K562 (cell line): ENCODE results near the gene RBMS3. TPM values are rescaled to one million over a fixed set of nuclear protein-coding genes. Genes with fewer than 3 reads are reported as not detected.

Source experiments
- ATAC-seq: fragments of 200-7000 bp; cut with Tn5 transposase; 3 replicates; pipeline ENCODE4 v1.9.1; 2020; ENCODE audit warnings: moderate library complexity
- BruUV-seq: library from RNA; stranded (reverse); fragments of 400-500 nt; replicated peaks from 2 replicates; lab custom pipeline; 2021; lab: Mats Ljungman, UMichigan
- CTCF ChIA-PET: fragments of 300-600 bp; formaldehyde crosslinking; extraction: SDS; loops from one replicate; lab custom pipeline; 2021; ENCODE audit warnings: low intra/inter-chr PET ratio; lab: Yijun Ruan, JAX
- POLR2A ChIA-PET: fragments of 300-600, 350-650 bp; sonication (Branson Sonifier 250); formaldehyde crosslinking; extraction: SDS; loops from one replicate; lab custom pipeline; 2021; ENCODE audit warnings: antibody characterized with exemption, inconsistent platforms; lab: Yijun Ruan, JAX
- DNase-seq, 4 experiments: peaks; one replicate each; pipeline versions ENCODE4 v3.0.0 to v3.0.0-alpha.2; 2011 to 2018; ENCODE audit warnings: low spot score in 3 of 4, mixed read lengths in 3 of 4; ENCODE audit errors: extremely low read depth in 1 of 4
- FAIRE-seq: peaks from 2 replicates; lab custom pipeline; 2011; peaks lifted over from hg19 to GRCh38; lab: Jason Lieb, UNC
- H2AFZ ChIP-seq: 2 replicates; pipeline ENCODE4 v1.6.0; 2011; ENCODE audit warnings: low read depth, low read length, control low read depth, inconsistent platforms
- H3K27ac ChIP-seq: fragments of 200-600 bp; 3 replicates; pipeline ENCODE4 v1.8.0; 2011; ENCODE audit warnings: low read depth, mild to moderate bottlenecking, control low read depth, inconsistent platforms, low read length, moderate library complexity, mixed read lengths; ENCODE audit errors: extremely low read depth
- H3K27me3 ChIP-seq, 2 experiments: fragments of 300-600 bp in 1 of 2; 2 replicates in 1 of 2; 3 replicates in 1 of 2; pipeline versions ENCODE4 v1.6.0 to v1.8.0; 2011; ENCODE audit warnings: inconsistent platforms in 2 of 2, low read length in 2 of 2, mild to moderate bottlenecking in 1 of 2, mixed read lengths in 1 of 2, moderate library complexity in 1 of 2; ENCODE audit not compliant: control insufficient read depth in 2 of 2, insufficient read depth in 2 of 2
- H3K36me3 ChIP-seq: fragments of 300-600 bp; 3 replicates; pipeline ENCODE4 v1.8.0; 2011; ENCODE audit warnings: mild to moderate bottlenecking, low read length, inconsistent platforms; ENCODE audit not compliant: control insufficient read depth, insufficient read depth
- H3K4me1 ChIP-seq, 2 experiments: fragments of 200-600 bp in 1 of 2; replicated peaks in 1 of 2; 2 replicates in 1 of 2; 3 replicates in 1 of 2; pipeline versions ENCODE4 v1.5.1 to v1.8.0; 2011; ENCODE audit warnings: inconsistent platforms in 2 of 2, low read length in 2 of 2, mild to moderate bottlenecking in 1 of 2, mixed read lengths in 1 of 2, moderate library complexity in 1 of 2; ENCODE audit not compliant: control insufficient read depth in 2 of 2, insufficient read depth in 2 of 2
- H3K4me2 ChIP-seq: 2 replicates; pipeline ENCODE4 v1.6.1; 2011; ENCODE audit warnings: low read length, control low read depth, inconsistent platforms, mixed read lengths; ENCODE audit not compliant: insufficient read depth
- H3K4me3 ChIP-seq: fragments of 200-600 bp; sonication (generic), shearing (Covaris generic); 2 replicates; pipeline ENCODE4 v1.5.1; 2016; ENCODE audit warnings: control low read depth, inconsistent platforms
- H3K79me2 ChIP-seq: fragments of 200-600 bp; 3 replicates; pipeline ENCODE4 v1.8.0; 2011; ENCODE audit warnings: low read length, inconsistent platforms; ENCODE audit not compliant: control insufficient read depth, insufficient read depth
- H3K9ac ChIP-seq, 2 experiments: 2 replicates each; pipeline versions ENCODE4 v1.6.0 to v1.6.1; 2011; ENCODE audit warnings: low read depth in 2 of 2, low read length in 2 of 2, control low read depth in 1 of 2, inconsistent platforms in 1 of 2, mild to moderate bottlenecking in 1 of 2, mixed read lengths in 1 of 2; ENCODE audit not compliant: insufficient read depth in 1 of 2
- H3K9me1 ChIP-seq: one replicate; pipeline ENCODE4 v1.6.0; 2011; ENCODE audit warnings: inconsistent platforms, mild to moderate bottlenecking, low read length, moderate library complexity; ENCODE audit not compliant: control insufficient read depth, insufficient read depth
- H3K9me3 ChIP-seq: replicated peaks from 2 replicates; pipeline ENCODE4 v1.5.1; 2011; ENCODE audit warnings: low read depth, low read length, inconsistent platforms; ENCODE audit not compliant: control insufficient read depth, insufficient read depth
- H4K20me1 ChIP-seq: replicated peaks from 2 replicates; pipeline ENCODE4 v1.6.1; 2011; ENCODE audit warnings: low read length, inconsistent platforms, mixed read lengths; ENCODE audit not compliant: control insufficient read depth, insufficient read depth
- COPS2 ChIP-seq: fragments of 450-650 bp; conservative IDR thresholded peaks from 2 replicates; pipeline ENCODE4 v1.6.1; 2016; ENCODE audit warnings: mild to moderate bottlenecking, moderate library complexity
- ESRRB ChIP-seq: fragments of 250-450 bp; sonication (Bioruptor Pico); IDR thresholded peaks from 2 replicates; pipeline ENCODE4 v1.5.0; 2020; ENCODE audit warnings: mild to moderate bottlenecking, moderate library complexity, borderline replicate concordance
- FOXK2 ChIP-seq, 2 experiments: fragments of 450-650 bp; IDR thresholded peaks in 1 of 2; conservative IDR thresholded peaks in 1 of 2; 2 replicates each; pipeline ENCODE4 v1.6.1; 2016; ENCODE audit warnings: low read depth in 2 of 2, mild to moderate bottlenecking in 1 of 2
- HCFC1 ChIP-seq: IDR thresholded peaks from 2 replicates; pipeline ENCODE4 v1.6.1; 2012; ENCODE audit warnings: low read depth, low read length, improper control_type of control experiment
- KLF16 ChIP-seq: IDR thresholded peaks from 2 replicates; pipeline ENCODE4 v1.6.1; 2016; ENCODE audit warnings: antibody characterized with exemption
- MAFF ChIP-seq: IDR thresholded peaks from 2 replicates; pipeline ENCODE4 v1.6.1; 2012; ENCODE audit warnings: low read length, improper control_type of control experiment
- MCM2 ChIP-seq: fragments of 450-650 bp; IDR thresholded peaks from 2 replicates; pipeline ENCODE4 v1.6.1; 2017; ENCODE audit warnings: low read depth, mild to moderate bottlenecking
- MTA2 ChIP-seq: fragments of 450-650 bp; IDR thresholded peaks from 2 replicates; pipeline ENCODE4 v1.6.1; 2016; ENCODE audit warnings: low read depth
- RAD21 ChIP-seq, 2 experiments: fragments of 250-450 bp in 1 of 2; fragments of 450-650 bp in 1 of 2; sonication (Bioruptor Pico) in 1 of 2; formaldehyde crosslinking in 1 of 2; IDR thresholded peaks in 1 of 2; conservative IDR thresholded peaks in 1 of 2; 2 replicates each; pipeline versions ENCODE4 v1.4.0 to v1.8.0; 2020 to 2022; ENCODE audit warnings: mild to moderate bottlenecking in 2 of 2, moderate library complexity in 1 of 2
- RFX1 ChIP-seq: fragments of 450-650 bp; IDR thresholded peaks from 2 replicates; pipeline ENCODE4 v1.6.1; 2016; ENCODE audit warnings: mild to moderate bottlenecking, moderate library complexity
- ZBTB1 ChIP-seq: sonication (generic); formaldehyde crosslinking; IDR thresholded peaks from 2 replicates; pipeline ENCODE4 v1.8.1; 2023; ENCODE audit warnings: missing genetic modification reagents, low read depth, mild to moderate bottlenecking, borderline replicate concordance
- ZBTB17 ChIP-seq: fragments of 450-650 bp; formaldehyde crosslinking; IDR thresholded peaks from 2 replicates; pipeline ENCODE4 v1.4.0; 2020; ENCODE audit warnings: mild to moderate bottlenecking
- ZNF583 ChIP-seq: fragments of 250-450 bp; sonication (Bioruptor Pico); IDR thresholded peaks from 2 replicates; pipeline ENCODE4 v1.4.0; 2020
- WGBS: fragments of 100-300 bp; shearing (Covaris generic); methylation state at CpG from one replicate; pipeline ENCODE4 v1.1.6; 2016; ENCODE audit warnings: low coverage, mixed read lengths; ENCODE audit not compliant: insufficient coverage; ENCODE audit errors: missing lambda C conversion rate; 5-methylcytosine and 5-hydroxymethylcytosine counted together
- in situ Hi-C: fragments of 300-500 bp; cut with MboI; formaldehyde crosslinking; loops from 4 replicates; pipeline ENCODE4 v1.15.0; 2018; ENCODE audit warnings: inconsistent platforms, mixed read lengths
- intact Hi-C: fragments of 100-400 bp; cut with micrococcal nuclease; formaldehyde crosslinking; loops from 2 replicates; pipeline ENCODE4 v1.14.2; 2022
- polyA plus RNA-seq, 8 experiments: library from polyadenylated mRNA; depleted of rRNA in 4 of 8; stranded (reverse) in 5 of 8; unstranded in 3 of 8; fragments of >200 nt; fragmentation: Nextera tagmentation in 2 of 8; fragmentation: Illumina TruSeq in 1 of 8; extraction: Ambion mirVana in 2 of 8; extraction: Trizol in 1 of 8; gene quantifications; 2 replicates each; pipeline versions ENCODE4 v1.2.1 to v1.2.3, GENCODE V29; 2011 to 2014; ENCODE audit warnings: inconsistent platforms in 1 of 8, missing spikeins in 1 of 8
- total RNA-seq, 7 experiments: library from RNA; depleted of rRNA in 6 of 7; stranded (reverse); fragments of >200 nt in 6 of 7; fragmentation: Illumina TruSeq in 2 of 7; extraction: Trizol in 2 of 7; gene quantifications; 2 replicates each; pipeline versions ENCODE4 v1.2.1 to v1.2.3, GENCODE V29; 2011 to 2021; ENCODE audit warnings: low replicate concordance in 1 of 7
- TF ChIP-seq, protein P1 (sequence below): fragments of 450-650 bp; formaldehyde crosslinking; IDR thresholded peaks from 2 replicates; pipeline ENCODE4 v1.4.0; 2020; ENCODE audit warnings: mild to moderate bottlenecking, moderate library complexity
- TF ChIP-seq, protein P2 (sequence below), 2 experiments: IDR thresholded peaks; 2 replicates each; pipeline ENCODE4 v1.6.1; 2011; ENCODE audit warnings: borderline replicate concordance in 1 of 2, control low read depth in 1 of 2, low read depth in 1 of 2, low read length in 1 of 2, mild to moderate bottlenecking in 1 of 2, mixed read lengths in 1 of 2, moderate library complexity in 1 of 2; ENCODE audit not compliant: insufficient read depth in 1 of 2, insufficient read length in 1 of 2, poor library complexity in 1 of 2, severe bottlenecking in 1 of 2; ENCODE audit errors: extremely low read depth in 1 of 2
- TF ChIP-seq, protein P3 (sequence below): fragments of 250-450 bp; sonication (Bioruptor Pico); IDR thresholded peaks from 2 replicates; pipeline ENCODE4 v1.4.0; 2020

RBMS3 gene
- total and polyA plus RNA-seq, 9 of the 15 experiments (the other 6 are each of a cell fraction or from before 2014, with no cell fraction given), result 0.20 TPM; not detected in 8

DNA sequence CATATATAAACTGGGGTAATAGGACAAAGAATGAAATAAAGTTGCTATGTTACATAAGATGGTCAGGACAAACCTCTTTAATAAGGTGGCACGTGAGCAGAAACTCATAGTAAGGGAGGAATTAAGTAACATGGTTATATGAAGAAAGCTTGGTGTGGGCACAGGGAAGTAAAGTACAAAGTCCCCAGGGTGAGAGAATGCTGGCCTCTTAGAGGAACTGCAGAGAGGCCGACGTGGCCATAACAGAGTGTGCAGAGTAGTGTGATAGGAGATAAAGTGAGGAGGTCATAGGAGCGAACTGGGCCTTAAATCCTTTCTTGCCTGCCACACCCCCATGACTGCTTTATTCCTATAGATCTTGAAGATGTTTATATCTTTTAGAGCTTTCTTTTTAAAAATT lies 17.4 kb upstream of the RBMS3 start:
- H3K4me3 ChIP-seq, result no peak overlapping the region
- ATAC-seq (no peak), DNase-seq (no peak)
- no peaks in the 10 kb centered on the region for H3K9me1 ChIP-seq
- no peaks in the 10 kb centered on the region for H4K20me1 ChIP-seq
- no peaks in the 10 kb centered on the region for H3K36me3 ChIP-seq
- in situ Hi-C loops, result no loop called here
- H3K4me2 ChIP-seq, result no peak overlapping the region
- H3K9ac ChIP-seq, result no peak overlapping the region
- H3K9me3 ChIP-seq, result no peaks in the 10 kb centered on the region
- H3K27ac ChIP-seq, result no peak overlapping the region
- 0% methylated on average over 4 of the region's 4 CpGs for WGBS
- TF ChIP-seq ESRRB (no peak), HCFC1 (no peak), ZBTB1 (no peak), MAFF (no peak), KLF16 (no peak), FOXK2 (conservative IDR thresholded peaks at IDR 0.05 in 1 of 2, IDR thresholded peaks at IDR 0.05 in 1 of 2; ENCODE audit: low read depth in 2 of 2) (no peak), MCM2 (no peak), ZNF583 (CRISPR knock-in tag) (no peak), ZBTB17 (CRISPR knock-in tag) (no peak), RFX1 (no peak), MTA2 (no peak), COPS2 (no peak), RAD21 (CRISPR knock-in tag; conservative IDR thresholded peaks at IDR 0.05 in 1 of 2, IDR thresholded peaks at IDR 0.05 in 1 of 2) (no peak)
- TF ChIP-seq, protein P1, sequence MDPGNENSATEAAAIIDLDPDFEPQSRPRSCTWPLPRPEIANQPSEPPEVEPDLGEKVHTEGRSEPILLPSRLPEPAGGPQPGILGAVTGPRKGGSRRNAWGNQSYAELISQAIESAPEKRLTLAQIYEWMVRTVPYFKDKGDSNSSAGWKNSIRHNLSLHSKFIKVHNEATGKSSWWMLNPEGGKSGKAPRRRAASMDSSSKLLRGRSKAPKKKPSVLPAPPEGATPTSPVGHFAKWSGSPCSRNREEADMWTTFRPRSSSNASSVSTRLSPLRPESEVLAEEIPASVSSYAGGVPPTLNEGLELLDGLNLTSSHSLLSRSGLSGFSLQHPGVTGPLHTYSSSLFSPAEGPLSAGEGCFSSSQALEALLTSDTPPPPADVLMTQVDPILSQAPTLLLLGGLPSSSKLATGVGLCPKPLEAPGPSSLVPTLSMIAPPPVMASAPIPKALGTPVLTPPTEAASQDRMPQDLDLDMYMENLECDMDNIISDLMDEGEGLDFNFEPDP (CRISPR knock-in tag), result no peak
- TF ChIP-seq, protein P2, sequence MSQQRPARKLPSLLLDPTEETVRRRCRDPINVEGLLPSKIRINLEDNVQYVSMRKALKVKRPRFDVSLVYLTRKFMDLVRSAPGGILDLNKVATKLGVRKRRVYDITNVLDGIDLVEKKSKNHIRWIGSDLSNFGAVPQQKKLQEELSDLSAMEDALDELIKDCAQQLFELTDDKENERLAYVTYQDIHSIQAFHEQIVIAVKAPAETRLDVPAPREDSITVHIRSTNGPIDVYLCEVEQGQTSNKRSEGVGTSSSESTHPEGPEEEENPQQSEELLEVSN (IDR thresholded peaks at IDR 0.05; ENCODE audit: borderline replicate concordance in 1 of 2, extremely low read depth in 1 of 2, insufficient read depth in 1 of 2, insufficient read length in 1 of 2, low read depth in 1 of 2, low read length in 1 of 2, poor library complexity in 1 of 2, severe bottlenecking in 1 of 2), result no peak
- TF ChIP-seq, protein P3, sequence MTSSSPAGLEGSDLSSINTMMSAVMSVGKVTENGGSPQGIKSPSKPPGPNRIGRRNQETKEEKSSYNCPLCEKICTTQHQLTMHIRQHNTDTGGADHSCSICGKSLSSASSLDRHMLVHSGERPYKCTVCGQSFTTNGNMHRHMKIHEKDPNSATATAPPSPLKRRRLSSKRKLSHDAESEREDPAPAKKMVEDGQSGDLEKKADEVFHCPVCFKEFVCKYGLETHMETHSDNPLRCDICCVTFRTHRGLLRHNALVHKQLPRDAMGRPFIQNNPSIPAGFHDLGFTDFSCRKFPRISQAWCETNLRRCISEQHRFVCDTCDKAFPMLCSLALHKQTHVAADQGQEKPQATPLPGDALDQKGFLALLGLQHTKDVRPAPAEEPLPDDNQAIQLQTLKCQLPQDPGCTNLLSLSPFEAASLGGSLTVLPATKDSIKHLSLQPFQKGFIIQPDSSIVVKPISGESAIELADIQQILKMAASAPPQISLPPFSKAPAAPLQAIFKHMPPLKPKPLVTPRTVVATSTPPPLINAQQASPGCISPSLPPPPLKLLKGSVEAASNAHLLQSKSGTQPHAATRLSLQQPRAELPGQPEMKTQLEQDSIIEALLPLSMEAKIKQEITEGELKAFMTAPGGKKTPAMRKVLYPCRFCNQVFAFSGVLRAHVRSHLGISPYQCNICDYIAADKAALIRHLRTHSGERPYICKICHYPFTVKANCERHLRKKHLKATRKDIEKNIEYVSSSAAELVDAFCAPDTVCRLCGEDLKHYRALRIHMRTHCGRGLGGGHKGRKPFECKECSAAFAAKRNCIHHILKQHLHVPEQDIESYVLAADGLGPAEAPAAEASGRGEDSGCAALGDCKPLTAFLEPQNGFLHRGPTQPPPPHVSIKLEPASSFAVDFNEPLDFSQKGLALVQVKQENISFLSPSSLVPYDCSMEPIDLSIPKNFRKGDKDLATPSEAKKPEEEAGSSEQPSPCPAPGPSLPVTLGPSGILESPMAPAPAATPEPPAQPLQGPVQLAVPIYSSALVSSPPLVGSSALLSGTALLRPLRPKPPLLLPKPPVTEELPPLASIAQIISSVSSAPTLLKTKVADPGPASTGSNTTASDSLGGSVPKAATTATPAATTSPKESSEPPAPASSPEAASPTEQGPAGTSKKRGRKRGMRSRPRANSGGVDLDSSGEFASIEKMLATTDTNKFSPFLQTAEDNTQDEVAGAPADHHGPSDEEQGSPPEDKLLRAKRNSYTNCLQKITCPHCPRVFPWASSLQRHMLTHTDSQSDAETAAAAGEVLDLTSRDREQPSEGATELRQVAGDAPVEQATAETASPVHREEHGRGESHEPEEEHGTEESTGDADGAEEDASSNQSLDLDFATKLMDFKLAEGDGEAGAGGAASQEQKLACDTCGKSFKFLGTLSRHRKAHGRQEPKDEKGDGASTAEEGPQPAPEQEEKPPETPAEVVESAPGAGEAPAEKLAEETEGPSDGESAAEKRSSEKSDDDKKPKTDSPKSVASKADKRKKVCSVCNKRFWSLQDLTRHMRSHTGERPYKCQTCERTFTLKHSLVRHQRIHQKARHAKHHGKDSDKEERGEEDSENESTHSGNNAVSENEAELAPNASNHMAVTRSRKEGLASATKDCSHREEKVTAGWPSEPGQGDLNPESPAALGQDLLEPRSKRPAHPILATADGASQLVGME (CRISPR knock-in tag), result no peak
- TF ChIP-seq, all 486 proteins: peak for 0
- BruUV-seq, result no TSS peak
- Histone ChIP-seq H2AFZ (no peak overlapping the region), H3K79me2 (no peaks in the 10 kb centered on the region), H3K4me1 (no peaks in the 10 kb centered on the region), H3K27me3 (no peaks in the 10 kb centered on the region)
- no peak for FAIRE-seq
- CTCF ChIA-PET, result interaction anchor here (0.6 kb wide), 1 partner anchor 59 kb away, joined by 4 read pairs; no protein-coding TSS in a partner anchor
- intact Hi-C loops, result no loop called here
- POLR2A ChIA-PET, result no interaction called here
